Activated CD8-positive, alpha-beta memory T cell treated with anti-CD3 and anti-CD28 coated beads for 4 hours (primary cell): Measurements from ENCODE around the gene TMEM156.
"Not testable (repeated sequence)": the region's sequence is repeated elsewhere in the genome, so short reads cannot be mapped to it uniquely, and the experiment has no call there.

Experiments
- DNase-seq, 2 donors: peaks; one replicate each; pipeline ENCODE4 v3.0.0-alpha.2; 2020; ENCODE audit warnings: low read depth in 2 of 2

The TMEM156 gene

DNA sequence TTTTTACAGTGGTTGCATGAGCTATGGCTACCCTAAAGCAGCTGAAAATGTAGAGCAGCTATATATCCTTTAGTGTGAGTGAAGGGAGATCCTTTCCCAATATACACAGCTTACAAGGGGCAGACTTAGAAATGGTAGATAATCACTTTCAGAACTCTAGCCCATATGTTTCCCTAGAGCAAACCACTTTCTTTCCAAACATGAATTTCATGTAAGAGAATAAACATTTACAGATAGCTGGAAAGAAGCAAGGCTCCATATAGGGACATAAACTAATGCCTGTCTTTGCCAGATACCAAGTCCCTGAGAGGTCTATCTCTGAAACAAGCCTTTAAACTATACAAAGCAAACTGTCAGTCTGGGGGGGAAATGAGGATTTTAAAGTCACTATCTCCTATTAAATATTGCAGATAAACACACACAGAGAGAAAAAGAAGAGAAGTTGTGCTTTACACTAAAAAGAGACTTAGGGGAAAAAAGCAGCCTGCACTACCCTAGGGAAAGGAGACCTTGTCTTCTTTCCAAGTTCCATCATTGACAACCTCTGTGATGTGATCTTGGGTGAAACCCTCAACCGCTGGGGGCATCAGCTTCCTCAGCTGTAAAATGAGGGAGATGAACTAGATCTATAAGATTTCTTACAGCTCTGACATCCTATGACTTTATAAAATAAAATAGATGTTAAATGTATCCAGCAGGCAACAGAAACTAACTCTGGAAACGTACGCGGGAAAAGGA, 73.6 kb downstream of the TMEM156 start:
- DNase-seq: no peak

DNA sequence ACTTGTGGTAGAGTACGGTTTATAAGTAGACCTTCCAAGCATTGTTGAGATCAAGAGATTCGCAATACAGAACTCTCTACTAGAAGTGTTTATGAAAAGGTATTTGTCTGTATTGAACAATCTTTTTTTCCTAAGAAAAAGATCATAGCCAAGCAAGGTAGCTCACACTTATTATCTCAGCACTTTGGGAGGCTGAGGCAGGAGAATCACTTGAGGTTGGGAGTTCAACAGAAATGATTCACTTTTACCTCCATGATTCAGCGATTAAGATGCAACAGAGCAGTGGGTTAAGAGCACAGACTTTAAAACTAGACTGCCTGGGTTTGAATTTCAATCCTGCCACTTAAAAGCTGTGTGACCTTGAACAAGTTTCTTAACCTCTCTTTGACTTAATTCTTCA, 74.3 kb downstream of the TMEM156 start:
- DNase-seq: no peak

DNA sequence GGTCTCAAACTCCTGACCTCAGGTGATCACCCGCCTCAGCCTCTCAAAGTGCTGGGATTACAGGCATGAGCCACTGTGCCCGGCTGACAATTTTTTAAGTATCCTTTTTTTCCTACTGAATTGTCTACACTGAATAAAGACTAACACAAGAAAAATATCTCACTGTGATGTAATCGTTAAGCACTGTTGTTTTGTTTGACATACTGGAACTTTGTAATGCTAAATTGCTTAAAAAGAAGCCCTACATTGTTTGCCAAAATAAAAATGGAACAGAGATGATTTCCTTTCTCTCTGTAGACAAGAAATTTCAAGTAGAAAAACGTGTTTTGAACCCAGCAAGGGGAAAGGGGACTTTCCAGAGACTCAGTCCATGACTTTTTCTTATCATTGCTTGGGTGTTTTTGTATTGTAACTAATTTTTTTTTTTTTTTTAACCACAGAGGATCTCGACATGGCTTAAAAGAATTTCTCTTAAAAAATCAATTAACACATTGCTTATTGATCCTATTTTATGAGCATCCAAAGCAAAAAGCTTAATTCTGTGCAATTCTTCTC, 74.9 kb downstream of the TMEM156 start:
- no peak for DNase-seq

DNA sequence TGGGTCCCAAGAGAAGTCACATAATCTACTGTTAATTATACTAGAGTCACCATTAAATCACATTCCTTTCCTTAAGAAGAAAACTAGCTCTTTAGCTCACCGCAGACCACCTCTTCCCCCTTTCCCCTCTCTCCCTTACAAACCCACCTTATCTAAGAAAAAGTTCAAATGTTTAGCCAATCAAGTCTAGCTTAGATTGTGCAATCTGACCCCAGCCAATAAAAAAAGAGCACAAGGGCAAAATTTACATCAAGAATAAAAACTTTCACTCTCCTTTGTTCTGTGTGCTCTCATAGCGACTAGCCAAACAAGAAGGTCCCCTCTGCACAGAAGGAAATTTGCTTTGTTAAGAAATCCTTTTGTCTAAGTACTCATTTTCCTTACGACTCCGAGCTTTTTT, 76.3 kb downstream of the TMEM156 start:
- no peak for DNase-seq

DNA sequence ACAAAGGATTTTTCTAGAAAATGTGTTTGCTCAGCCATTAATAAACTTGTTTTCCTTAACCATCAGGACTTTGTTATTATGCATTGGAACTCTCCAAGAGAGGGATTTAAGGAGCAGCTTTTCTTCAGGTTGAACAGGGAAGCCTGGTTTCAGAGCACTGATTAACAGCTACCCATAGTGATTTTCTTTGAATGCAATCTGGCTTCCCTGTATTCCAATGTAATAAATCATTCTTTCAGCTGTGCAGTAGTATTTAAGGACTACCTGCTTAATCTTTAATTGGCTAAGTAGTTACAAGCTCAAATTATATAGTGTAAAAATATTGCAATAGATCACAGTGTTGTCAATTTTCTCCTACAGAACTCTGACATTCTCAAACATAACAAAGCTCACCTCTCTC, 77.5 kb downstream of the TMEM156 start:
- no peak for DNase-seq

DNA sequence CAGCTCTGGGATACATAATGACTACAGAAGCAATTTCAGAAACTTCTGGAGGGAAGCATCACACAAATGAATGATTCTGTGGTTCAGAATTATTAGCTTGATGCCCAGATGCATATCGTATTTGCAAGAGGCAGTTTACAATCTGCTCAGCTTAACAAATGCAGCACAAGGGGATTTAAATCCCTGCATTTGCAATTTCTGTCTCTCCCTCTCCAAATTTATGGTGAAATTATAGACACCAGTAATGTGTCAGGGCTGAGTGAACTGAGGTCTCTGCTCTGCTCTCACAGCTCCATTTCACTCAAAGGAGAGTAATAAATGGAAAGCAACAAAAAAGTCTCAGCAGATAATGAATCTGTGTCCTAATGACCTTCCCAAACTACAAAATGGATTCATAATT, 80.2 kb downstream of the TMEM156 start:
- DNase-seq: no peak

DNA sequence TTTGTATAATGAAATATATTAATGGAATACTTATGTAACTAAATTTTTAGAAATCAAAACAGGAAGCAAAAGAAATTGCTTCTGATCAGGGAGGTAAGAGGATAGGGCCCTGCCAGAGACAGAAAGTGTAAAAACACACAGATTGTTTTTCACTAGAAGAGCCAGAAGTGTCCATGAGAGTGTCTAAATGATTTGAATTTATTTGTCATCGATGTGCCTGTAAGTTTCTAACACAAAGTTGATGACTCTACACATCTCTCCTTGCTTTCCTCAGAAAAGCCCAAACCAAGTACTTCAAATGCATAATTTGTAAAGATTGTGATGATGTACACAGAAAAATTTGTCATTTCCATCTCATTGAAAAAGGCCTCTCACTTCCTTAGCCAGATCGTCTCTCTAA, 80.6 kb downstream of the TMEM156 start:
- no peak for DNase-seq

DNA sequence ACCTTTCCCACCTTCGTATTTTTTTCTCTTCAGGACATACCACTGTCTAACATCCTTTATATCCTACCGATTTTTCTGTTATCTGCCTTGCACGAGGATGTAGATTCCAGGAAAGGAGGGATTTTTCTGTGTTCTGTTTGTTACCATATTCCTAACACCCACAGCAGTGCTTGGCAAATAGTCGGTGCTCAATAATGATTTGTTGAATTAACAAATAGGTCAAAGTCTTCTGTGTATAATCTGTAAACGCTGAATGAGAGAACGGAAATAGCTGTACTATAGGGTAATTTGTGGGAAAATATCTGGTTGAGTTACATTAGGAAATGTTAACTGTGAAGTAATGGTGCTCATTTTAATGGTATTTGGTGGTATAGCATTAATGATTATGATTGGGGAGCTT, 81.5 kb downstream of the TMEM156 start:
- DNase-seq: no peak

DNA sequence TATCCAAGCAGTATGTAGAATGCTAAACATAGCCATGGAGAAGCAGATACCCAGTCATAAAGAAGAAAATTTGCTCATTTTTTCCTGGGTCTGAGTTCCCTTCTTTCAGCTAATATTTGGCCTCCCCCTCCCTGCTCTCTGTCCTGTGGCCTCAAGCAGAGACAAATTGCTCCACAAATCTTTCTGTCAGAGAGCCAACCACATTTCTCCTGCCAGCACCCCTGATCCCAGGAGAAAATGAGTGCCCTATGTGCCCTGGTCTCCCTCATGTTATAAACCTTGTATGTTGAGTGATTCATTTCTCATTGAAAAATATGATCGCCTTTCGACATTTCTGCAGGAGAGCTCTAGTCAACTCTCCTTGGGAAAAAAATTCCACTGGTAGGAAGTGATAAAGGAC, 82.0 kb downstream of the TMEM156 start:
- no peak for DNase-seq

DNA sequence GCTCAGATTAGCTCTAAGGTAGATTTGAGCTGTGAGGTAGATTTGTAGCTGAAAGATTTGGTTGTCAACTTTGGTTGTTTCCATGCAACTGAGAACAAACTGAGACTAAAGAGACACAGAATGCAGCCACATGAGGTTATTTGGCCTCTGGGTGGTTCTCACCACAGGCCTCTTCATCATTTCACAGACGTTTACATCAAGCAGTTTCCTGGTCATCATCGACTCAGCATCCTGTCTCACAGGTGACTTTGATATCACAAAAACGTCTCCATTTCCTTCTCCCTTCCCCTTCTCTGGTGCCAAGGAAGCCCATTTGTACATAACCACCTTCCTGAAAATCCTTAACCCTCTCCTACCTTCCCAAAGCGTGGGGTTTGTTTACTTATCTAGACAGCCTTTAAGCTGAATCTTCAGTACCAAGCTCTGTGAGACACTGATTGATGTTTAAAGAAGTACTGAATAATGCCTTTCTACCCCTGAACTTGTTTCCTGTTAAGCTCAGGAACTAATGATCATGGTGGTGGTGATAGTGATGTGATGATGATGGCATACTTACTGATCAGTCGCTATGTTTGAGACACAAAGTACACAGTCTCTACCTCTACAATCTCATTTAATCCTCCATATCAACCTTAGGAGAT, 82.7 kb downstream of the TMEM156 start:
- DNase-seq: no peak

DNA sequence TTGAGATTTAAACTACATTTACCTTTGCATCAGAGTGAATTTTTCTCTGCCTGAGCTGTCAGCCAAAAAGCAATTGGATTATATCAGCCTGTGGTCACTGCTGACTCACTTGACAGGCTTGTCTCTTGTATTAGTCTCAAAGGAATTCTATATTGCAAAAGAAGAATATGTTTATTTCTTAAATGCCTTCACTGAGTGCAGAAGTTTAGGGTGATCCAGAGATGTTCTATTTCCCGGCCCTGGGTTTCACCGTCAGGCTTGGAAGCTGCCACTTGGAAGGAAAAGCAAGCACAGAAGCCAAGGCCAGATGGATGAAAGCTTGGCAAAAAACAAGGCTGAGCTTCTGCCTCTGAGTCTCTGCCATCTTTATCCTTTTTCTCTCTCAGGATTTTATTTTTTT, 83.7 kb downstream of the TMEM156 start:
- no peak for DNase-seq

DNA sequence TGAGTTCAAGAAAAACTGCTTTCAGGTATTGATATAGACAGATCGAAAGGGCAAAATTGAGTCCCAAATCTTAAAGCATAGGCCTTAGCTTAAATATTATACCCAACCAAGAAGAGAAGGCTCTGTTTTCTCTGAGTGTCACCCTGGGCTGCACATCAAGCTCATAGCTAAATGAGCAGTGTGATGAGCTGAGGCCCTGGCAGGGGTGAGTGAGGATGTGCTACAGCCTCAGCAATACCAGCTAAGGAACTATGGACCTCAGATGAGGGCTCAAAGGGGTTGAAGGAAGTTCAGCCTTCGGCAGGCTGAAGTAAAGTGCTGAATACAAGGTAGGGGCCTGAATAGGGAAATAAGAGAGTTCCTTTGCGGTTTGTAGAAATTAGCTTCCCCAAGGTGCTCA, 85.3 kb downstream of the TMEM156 start:
- DNase-seq: no peak

DNA sequence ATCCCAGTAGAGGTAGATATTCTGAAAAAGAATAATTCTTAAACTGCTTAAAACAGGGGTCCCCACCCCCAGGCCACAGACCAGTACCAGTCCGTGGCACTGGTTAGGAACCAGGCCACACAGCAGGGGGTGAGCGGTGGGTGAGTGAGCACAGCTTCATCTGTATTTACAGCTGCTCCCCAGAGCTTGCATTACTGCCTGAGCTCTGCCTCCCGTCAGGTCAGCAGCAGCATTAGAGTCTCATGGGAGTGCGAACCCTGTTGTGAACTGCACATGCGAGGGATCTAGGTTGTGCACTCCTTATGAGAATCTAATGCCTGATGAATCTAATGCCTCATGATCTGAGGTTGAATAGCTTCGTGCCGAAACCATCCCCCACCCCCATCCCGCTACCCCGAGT, 87.8 kb downstream of the TMEM156 start:
- no peak for DNase-seq

DNA sequence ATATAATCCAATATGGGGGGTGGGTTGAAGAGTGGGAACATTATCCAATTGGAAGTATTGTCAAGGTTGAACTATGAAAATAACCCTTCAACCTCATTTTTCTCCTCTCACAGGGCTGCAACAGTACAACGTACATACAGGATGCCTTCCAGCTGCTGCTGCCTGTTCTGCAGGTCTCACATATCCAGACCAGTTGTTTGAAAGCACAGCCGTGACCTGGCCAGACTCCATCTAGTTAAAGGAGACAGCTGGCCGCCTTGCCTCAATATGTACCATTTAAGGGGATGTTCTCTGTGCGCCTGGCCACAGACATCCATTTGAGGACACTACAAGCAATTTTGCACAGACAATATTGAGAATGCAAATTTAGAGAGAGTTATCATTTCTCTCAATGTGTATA, 88.9 kb downstream of the TMEM156 start:
- no peak for DNase-seq

DNA sequence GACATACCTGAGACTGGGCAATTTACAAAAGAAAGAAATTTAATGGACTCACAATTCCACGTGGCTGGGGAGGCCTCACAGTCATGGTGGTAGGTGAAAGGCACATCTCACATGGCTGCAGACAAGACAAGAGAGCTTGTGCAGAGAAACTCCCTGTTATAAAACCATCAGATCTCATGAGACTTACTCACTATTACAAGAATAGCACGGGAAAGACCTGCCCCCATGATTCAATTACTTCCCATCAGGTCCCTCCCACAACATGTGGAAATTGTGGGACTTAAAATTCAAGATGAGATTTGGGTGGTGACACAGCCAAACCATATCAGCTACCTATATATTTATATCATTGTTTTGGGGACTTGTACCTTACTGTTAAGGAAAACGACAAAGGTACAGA, 90.3 kb downstream of the TMEM156 start:
- DNase-seq: not testable (repeated sequence)

DNA sequence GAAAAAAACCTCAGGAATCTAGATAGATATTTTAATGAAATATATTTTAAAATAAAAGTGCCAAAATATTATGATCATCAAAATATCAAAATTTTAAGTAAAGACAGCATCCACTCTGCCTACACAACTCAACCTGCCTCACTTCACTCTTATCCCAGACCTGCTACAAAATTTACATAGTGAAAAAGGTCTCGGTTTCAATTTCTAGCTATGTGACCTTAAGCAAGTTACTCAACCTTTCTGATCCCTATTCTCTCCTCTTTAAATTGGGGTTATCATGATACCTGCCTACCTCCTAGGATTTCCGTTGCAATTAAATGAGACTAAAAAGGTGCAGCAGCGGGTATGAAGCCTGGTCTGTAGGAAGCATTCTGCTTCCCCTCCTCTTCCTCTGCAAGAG, 91.7 kb downstream of the TMEM156 start:
- no peak for DNase-seq

DNA sequence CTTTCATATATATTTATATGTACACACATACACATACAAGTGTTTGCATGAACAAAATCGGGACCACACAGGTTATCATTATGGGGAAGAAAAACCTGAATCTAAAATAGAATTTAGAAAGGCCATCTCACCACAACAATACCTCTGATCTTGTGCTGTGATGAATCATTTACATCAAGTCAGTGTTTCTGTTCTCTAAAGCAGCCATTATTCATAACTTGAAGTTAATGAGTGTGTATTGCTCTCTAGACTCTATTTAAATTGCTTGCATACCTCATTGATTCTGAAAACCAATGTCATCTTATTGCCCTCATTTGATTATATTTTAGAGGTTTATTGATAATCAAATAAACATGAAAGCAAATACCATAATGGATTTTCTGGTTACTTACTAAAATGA, 93.0 kb downstream of the TMEM156 start:
- DNase-seq: no peak

DNA sequence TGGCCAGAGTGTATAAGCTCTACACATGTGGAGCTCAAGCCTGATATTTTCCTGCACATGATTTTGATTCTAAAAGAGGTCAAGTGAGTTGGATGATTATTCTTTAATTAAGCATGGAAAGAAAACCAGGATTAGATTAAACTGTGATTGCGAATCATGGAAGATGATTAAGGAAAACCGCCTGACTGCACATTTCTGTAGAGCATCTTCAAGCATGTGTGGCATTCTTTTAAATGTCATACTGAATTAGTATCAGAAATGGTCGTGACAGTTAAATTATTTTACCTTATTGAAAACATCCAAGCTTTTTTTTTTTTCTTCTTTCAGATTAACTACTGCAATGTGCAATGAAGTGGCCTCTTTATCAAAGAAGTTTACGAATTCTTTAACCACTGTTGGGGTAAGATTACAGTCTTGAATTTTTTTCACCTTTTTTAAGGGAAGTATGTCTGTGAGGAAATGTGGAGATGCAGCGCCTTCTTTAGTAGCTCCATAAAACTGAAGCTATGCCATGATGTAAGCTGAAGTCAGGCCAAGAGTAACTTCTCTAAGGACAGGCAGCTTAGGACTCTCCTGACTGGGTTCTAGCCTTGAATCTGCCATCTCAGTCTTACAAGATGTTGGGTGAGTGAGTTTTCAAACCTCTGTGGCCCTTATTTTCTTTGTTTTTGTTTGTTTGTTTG, 96.7 kb downstream of the TMEM156 start:
- no peak for DNase-seq

DNA sequence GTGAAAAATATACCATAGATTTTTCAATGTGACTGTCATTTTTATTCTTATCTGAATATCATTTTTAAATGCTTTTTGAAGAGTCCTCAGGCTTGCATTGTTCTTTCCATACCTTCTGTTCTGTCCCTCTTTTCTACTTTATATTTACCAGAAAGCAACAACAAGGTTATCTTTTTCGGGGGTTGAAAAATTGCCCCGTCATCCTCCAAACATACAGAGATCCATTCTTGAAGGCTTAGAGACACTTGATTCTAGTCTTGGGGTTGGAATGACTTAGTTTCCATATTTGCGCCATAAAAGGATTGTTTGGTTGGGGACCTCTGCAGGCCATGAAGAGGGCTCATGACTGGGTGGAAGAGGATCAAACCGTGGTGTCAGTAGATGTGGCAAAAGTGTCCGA, 101.1 kb downstream of the TMEM156 start:
- DNase-seq: no peak

DNA sequence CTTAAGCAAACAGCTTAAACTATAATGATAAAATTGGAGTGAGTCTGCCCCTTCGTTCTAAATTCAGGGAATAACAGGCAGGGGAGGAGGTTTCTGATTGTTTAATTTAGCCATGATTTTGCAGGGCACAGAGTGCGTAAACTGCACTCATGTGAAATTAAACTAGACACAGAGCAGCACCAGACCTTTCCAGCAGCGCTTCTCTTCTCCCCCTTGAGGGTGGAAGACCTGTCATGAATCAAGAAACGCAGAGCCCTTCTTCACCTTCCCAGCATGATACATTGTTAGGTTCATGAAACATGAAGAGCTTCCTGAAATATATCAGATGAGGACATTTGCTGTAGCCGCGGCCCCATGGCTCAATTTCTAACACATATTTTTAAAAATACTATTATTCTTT, 101.5 kb downstream of the TMEM156 start:
- DNase-seq: no peak

DNA sequence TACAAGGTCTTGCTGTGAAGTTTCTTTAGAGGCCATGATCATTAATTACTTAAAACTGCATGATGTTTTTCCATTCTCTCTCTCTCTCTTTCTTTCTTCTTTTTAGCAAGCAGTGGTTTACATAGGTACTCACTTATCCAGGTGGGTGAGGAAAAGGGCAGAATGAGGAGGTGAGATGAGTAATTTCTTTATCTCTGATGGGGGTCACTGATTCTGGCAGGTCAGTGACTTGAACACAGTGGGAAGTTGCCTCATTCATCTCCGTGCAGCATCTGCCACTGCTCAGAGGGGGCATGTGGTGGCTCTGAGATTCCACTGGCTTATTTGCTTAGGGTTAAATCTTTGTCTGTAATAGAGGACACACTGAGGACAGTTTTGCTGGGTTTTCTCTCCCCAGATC, 102.0 kb downstream of the TMEM156 start:
- DNase-seq: no peak

DNA sequence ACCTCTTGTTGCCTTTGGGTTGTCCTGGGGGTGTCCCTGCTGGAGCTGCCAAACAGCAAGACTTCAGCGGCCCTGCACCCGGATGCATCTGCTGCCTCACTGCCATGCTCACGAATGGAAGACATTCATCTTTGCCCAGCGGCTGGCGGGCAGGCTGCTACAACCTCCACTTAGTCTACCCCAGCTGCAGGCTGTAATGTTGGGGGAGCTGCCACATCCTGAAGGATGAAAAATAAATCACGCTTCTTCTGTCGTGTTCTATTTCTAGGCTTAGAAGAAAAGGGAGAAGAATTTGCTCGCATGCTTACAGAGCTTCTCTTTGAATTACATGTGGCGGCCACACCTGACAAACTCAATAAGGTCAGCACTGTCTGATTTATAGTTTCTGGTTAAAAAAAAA, 103.2 kb downstream of the TMEM156 start:
- no peak for DNase-seq

DNA sequence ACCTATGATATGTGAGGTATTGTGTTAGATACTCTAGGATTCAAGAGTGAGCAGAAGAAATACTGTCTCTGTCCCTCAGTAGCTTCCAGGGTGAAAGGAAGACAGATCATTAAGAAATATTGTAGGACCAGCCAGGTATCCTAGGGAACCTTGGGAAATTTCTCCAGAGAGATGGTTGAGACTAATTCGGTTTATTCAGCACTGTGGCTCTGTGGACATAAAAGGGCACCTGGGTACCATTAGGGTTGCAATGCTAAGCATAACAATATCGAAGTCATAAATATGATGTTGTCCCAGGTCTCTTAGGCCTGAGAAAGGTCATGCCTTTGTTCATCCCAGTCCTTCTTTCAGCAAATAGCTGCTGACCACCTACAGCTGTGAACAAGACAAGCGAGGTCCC, 103.6 kb downstream of the TMEM156 start:
- DNase-seq: no peak
